GM23338 (cell line): ENCODE measurements around the gene SYT13.

ENCODE experiments used
- CREB1 ChIP-seq: fragments of 250-450 bp; sonication (Bioruptor Pico); IDR thresholded peaks from 2 replicates; pipeline ENCODE4 v1.5.0; 2020; ENCODE audit warnings: low read depth, mild to moderate bottlenecking, moderate library complexity
- CTCF ChIP-seq, 2 experiments: fragments of 200-600 bp in 1 of 2; sonication (generic) in 1 of 2; conservative IDR thresholded peaks; 2 replicates each; pipeline versions ENCODE4 v1.5.1 to v1.6.1; 2016 to 2017; ENCODE audit warnings: antibody characterized with exemption in 2 of 2, low read depth in 2 of 2, mild to moderate bottlenecking in 2 of 2, moderate library complexity in 1 of 2
- EZH2 ChIP-seq: fragments of 200-600 bp; sonication (generic); IDR thresholded peaks from one replicate; pipeline ENCODE4 v1.8.0; 2017; ENCODE audit warnings: antibody characterized with exemption, mild to moderate bottlenecking, low read depth; ENCODE audit not compliant: unreplicated experiment
- EZH2phosphoT487 ChIP-seq: fragments of 200-600 bp; sonication (generic); IDR thresholded peaks from one replicate; pipeline ENCODE4 v1.8.1; 2018; ENCODE audit warnings: antibody characterized with exemption; ENCODE audit not compliant: unreplicated experiment
- JUNB ChIP-seq: IDR thresholded peaks from one replicate; pipeline ENCODE4 v1.6.1; 2016; ENCODE audit warnings: antibody characterized with exemption; ENCODE audit not compliant: unreplicated experiment

DNA sequence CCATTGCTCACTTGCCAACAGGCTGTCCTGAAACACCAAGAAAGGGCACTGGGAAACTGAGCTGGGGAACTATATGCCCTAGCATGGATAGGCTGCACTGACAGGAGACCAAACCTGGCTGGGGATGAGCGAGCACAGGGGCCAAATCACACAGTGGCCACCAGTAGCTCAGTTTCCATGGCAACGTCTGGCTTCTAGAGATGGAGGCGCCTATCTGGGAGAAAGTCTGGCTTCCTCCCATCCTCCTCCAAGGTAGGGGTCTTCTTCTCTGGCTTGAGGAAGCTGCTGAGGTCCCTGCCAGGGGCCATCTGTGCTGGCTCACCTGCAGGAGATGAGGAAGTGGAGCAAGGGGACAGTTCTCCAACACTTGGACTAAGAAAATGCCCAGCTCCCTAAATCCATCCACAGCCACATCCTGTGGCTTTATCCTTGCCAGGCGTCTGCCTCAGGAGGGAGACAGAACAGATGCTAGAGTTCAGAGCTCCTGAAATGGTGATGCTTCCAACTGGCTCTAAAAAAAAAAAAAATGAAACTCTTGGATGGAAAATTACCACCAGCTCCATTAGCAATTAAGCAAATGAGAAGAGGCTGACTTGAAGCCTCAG, 48.3 kb downstream of the SYT13 start:
- TF ChIP-seq EZH2 (no peak), CREB1 (CRISPR knock-in tag) (no peak), JUNB (no peak), EZH2phosphoT487 (no peak), CTCF (conservative IDR thresholded peaks at IDR 0.05; ENCODE audit: low read depth in 2 of 2) (no peak)
